Ishikawa (cell line): ENCODE data around the gene SCN8A.

Experiments
- CEBPB ChIP-seq: IDR thresholded peaks from 2 replicates; pipeline ENCODE4 v1.6.1; 2012
- CREB1 ChIP-seq: IDR thresholded peaks from 2 replicates; pipeline ENCODE4 v1.6.1; 2012; ENCODE audit warnings: low read depth
- EGR1 ChIP-seq: IDR thresholded peaks from 2 replicates; pipeline ENCODE4 v1.6.1; 2012
- EP300 ChIP-seq: IDR thresholded peaks from 2 replicates; pipeline ENCODE4 v1.6.1; 2012; ENCODE audit warnings: borderline replicate concordance
- FOXM1 ChIP-seq: IDR thresholded peaks from 2 replicates; pipeline ENCODE4 v1.6.1; 2012; ENCODE audit warnings: low read depth, borderline replicate concordance
- NFIC ChIP-seq: IDR thresholded peaks from 2 replicates; pipeline ENCODE4 v1.6.1; 2012
- RAD21 ChIP-seq: IDR thresholded peaks from 2 replicates; pipeline ENCODE4 v1.6.1; 2012; ENCODE audit warnings: low read depth
- TAF1 ChIP-seq: IDR thresholded peaks from 2 replicates; pipeline ENCODE4 v1.6.1; 2012; ENCODE audit warnings: low read depth, mild to moderate bottlenecking
- TCF12 ChIP-seq: IDR thresholded peaks from 2 replicates; pipeline ENCODE4 v1.6.1; 2012; ENCODE audit warnings: low read depth
- TEAD4 ChIP-seq: IDR thresholded peaks from 2 replicates; pipeline ENCODE4 v1.6.1; 2012
- YY1 ChIP-seq: IDR thresholded peaks from 2 replicates; pipeline ENCODE4 v1.6.1; 2012; ENCODE audit warnings: low read depth
- ZBTB7A ChIP-seq: IDR thresholded peaks from 2 replicates; pipeline ENCODE4 v1.6.1; 2012; ENCODE audit warnings: low read depth
- TF ChIP-seq, protein P1 (sequence below): IDR thresholded peaks from 2 replicates; pipeline ENCODE4 v1.6.1; 2012; ENCODE audit warnings: low read depth, mild to moderate bottlenecking
- TF ChIP-seq, protein P2 (sequence below): IDR thresholded peaks from 2 replicates; pipeline ENCODE4 v1.6.1; 2012
- TF ChIP-seq, protein P3 (sequence below): IDR thresholded peaks from 2 replicates; pipeline ENCODE4 v1.6.1; 2012

Gene SCN8A

DNA sequence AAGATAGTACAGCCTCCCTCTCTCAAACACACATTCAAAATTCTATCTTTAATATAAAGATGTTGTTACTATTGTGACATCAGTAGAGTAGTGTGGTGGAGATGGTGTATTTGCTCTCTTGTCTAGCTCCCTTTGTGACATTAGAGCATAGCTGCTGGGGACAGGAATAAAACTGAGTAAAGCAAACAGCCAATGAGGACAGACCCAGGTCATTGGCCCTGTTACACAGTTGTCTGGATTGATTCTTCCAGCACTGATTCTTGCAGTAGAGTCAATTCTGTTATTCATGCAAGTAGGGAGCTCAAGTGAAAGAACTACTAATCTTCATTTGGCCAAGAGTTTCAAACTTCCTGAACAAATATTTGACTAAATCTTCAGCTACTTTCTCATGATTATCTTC lies 72.4 kb downstream of the SCN8A start:
- TF ChIP-seq TCF12, result no peak
- no peak for TF ChIP-seq EGR1
- no peak for TF ChIP-seq TEAD4
- TF ChIP-seq RAD21, result no peak
- no peak for TF ChIP-seq FOXM1

DNA sequence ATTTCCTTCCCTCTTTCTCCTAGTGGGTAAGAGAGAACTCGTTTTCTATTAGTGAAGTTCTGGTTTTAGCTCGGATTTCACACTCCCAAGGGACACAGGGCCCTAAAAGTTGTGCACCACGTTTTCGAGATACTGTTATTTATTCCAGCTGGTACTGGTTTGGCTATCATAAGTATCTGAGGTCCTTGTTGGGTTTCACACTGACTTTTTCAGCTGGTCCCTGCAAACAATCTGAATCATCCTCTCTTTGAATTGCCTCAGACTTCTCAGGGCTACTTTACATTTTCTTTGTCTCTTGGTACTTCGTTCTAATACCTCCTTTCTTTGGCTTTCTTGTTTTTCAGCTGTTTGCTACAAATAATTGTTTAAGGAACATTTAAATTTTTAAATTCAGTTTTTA lies 75.7 kb downstream of the SCN8A start:
- no peak for TF ChIP-seq EP300
- TF ChIP-seq, protein P1, sequence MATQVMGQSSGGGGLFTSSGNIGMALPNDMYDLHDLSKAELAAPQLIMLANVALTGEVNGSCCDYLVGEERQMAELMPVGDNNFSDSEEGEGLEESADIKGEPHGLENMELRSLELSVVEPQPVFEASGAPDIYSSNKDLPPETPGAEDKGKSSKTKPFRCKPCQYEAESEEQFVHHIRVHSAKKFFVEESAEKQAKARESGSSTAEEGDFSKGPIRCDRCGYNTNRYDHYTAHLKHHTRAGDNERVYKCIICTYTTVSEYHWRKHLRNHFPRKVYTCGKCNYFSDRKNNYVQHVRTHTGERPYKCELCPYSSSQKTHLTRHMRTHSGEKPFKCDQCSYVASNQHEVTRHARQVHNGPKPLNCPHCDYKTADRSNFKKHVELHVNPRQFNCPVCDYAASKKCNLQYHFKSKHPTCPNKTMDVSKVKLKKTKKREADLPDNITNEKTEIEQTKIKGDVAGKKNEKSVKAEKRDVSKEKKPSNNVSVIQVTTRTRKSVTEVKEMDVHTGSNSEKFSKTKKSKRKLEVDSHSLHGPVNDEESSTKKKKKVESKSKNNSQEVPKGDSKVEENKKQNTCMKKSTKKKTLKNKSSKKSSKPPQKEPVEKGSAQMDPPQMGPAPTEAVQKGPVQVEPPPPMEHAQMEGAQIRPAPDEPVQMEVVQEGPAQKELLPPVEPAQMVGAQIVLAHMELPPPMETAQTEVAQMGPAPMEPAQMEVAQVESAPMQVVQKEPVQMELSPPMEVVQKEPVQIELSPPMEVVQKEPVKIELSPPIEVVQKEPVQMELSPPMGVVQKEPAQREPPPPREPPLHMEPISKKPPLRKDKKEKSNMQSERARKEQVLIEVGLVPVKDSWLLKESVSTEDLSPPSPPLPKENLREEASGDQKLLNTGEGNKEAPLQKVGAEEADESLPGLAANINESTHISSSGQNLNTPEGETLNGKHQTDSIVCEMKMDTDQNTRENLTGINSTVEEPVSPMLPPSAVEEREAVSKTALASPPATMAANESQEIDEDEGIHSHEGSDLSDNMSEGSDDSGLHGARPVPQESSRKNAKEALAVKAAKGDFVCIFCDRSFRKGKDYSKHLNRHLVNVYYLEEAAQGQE, result no peak
- TF ChIP-seq EGR1, result no peak
- TF ChIP-seq ZBTB7A, result no peak
- TF ChIP-seq, protein P2, sequence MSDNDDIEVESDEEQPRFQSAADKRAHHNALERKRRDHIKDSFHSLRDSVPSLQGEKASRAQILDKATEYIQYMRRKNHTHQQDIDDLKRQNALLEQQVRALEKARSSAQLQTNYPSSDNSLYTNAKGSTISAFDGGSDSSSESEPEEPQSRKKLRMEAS, result no peak
- TF ChIP-seq YY1, result no peak
- no peak for TF ChIP-seq CEBPB
- no peak for TF ChIP-seq CREB1
- TF ChIP-seq TCF12, result no peak
- no peak for TF ChIP-seq NFIC
- TF ChIP-seq TAF1, result no peak

DNA sequence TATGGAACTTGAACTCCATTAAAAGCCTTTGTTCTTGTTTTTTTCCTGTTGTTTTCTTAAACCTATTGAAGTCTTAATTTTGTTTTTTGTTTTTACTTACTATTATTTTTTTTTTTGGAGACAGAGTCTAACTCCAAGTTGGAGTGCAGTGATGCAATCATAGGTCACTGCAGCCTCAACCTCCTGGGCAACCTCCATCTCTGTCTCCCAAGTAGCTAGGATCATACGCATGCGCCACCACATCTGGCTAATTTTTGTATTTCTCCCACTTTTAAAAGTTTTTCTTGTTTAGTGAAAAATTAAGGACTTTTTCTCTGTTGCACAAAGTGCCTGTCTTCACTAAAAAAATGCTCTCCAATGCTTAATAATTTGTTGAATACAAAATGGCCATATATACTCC lies 76.2 kb downstream of the SCN8A start:
- TF ChIP-seq CREB1 (no peak), ZBTB7A (no peak), TAF1 (no peak), YY1 (no peak), TEAD4 (no peak), RAD21 (no peak), EGR1 (no peak), CEBPB (no peak), FOXM1 (no peak), NFIC (no peak)
- TF ChIP-seq, protein P3, sequence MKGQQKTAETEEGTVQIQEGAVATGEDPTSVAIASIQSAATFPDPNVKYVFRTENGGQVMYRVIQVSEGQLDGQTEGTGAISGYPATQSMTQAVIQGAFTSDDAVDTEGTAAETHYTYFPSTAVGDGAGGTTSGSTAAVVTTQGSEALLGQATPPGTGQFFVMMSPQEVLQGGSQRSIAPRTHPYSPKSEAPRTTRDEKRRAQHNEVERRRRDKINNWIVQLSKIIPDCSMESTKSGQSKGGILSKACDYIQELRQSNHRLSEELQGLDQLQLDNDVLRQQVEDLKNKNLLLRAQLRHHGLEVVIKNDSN, result no peak
- TF ChIP-seq, protein P2, result no peak

DNA sequence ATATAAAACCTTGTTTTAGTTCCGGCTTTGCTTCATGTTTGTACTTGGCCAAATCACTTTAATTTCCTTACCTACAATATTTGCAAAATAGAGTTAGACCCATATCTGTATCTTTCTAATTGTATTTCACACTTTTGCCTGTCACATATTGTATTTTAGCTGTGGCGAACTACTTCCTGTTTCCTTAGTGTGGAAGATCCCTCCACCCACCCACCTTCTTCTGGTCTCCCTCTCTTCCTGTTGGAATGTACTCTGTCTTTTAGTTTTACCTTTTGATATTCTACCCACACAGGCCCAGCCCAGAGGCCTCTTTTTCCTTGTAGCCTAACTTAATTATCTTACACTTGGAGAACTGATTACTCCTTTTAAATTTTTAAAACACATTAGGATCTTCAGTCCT lies 78.2 kb downstream of the SCN8A start:
- no peak for TF ChIP-seq RAD21
- no peak for TF ChIP-seq NFIC
- TF ChIP-seq, protein P3, result no peak

DNA sequence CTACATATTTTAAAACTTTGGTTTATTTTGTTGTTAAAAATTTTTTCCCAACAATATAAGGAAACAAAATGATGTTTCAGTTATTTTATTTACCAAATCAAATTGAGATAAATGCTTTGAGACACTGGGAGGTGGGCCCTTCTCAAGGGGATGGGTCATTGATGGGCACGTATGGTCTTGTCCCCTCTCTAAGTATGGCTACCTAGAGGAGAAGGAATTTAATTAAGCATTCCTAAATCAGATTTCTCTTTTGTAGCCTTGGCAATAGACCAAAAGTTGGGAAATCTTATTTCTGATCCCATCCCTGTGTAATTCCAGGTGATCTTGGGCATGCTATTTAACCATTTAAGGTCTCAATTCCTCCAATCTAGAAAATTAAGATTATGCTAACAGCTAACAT lies 79.0 kb downstream of the SCN8A start:
- no peak for TF ChIP-seq TAF1
- no peak for TF ChIP-seq YY1
- TF ChIP-seq, protein P3, result no peak
- no peak for TF ChIP-seq CEBPB
- no peak for TF ChIP-seq ZBTB7A
- no peak for TF ChIP-seq EP300
- TF ChIP-seq CREB1, result no peak
- TF ChIP-seq FOXM1, result no peak
- no peak for TF ChIP-seq TEAD4
- no peak for TF ChIP-seq EGR1
- TF ChIP-seq, protein P2, result no peak
- TF ChIP-seq RAD21, result no peak
- no peak for TF ChIP-seq NFIC
- TF ChIP-seq, protein P1, result no peak
- no peak for TF ChIP-seq TCF12

DNA sequence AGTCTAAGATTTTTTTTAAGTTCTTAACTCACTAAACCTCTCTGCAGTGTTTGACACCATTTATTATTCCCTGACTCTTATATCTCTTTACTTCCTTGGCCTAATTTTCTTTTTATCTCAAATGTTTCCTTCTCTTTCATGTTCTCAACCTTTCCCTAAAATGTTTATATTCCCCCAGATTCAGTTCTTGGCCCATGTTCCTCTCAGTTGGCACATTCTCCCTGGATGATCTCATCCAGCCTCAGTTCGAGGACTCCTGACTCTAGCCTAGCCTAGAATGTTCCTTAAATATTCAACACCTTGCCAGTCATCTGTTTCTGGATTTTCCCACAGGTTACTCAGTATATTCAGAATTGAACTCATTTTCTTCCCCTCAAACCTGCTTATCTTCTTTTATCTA lies 81.3 kb downstream of the SCN8A start:
- TF ChIP-seq TCF12 (no peak), YY1 (no peak), ZBTB7A (no peak)
